ENCODE data around the gene OBP2A. TPM values are rescaled to one million over a fixed set of nuclear protein-coding genes. Genes with fewer than 3 reads are reported as not detected.

OBP2A gene
- total RNA-seq, 4 donors from 2014 or later: 1.0 to 3.9 (median 1.7) TPM; not detected in 1

DNA sequence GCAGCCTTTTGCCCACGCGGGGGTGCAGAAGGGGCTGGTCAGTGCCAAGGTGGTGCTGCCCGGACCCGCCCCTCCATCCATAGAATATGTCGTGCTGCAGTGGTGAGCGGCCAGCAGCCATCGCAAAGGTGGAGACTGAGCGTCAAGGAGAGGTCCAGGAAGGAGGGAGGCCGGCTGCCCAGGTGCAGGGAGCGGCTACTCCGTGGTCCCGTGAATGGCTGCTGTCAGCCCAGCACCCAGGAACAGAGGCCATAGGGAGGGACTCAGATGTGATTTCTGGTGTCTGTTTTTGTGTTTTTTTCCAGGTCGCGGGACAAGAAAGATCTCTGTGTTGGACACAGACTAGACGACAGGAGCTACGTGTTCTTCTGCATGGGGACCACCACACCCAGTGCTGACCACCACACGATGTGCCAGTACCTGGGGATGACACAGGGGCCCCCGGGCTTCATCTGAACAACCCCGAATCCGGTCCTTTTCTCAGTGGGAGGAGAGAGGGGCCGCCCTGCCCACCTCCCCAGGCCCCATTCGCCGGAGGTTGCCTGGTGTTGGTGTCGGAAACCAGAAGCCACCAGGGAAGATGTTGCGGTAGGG lies 44.7 kb downstream of the OBP2A start:
- Histone ChIP-seq H3K27ac (no peak overlapping the region), H3K4me3 (no peak overlapping the region), H3K36me3 (no peaks in the 10 kb centered on the region), H3K27me3 (peaks cover 30% of the 10 kb centered on the region), H3K9me3 (no peaks in the 10 kb centered on the region), H3K4me1 (no peaks in the 10 kb centered on the region)
- TF ChIP-seq CTCF (IDR thresholded peaks at IDR 0.05): no peak
- TF ChIP-seq POLR2AphosphoS5 (IDR thresholded peaks at IDR 0.05): no peak
- no peak for TF ChIP-seq EP300 (IDR thresholded peaks at IDR 0.05)
- no peak for TF ChIP-seq POLR2A (IDR thresholded peaks at IDR 0.05)
- DNase-seq (ENCODE audit: low spot score in 2 of 2): no peak
- WGBS: 75% methylated on average over 25 of the region's 25 CpGs

GRCh38 chr9:135591506-135592330 lies 45.8 kb downstream of the OBP2A start:
- Histone ChIP-seq H3K36me3 (no peaks in the 10 kb centered on the region), H3K27ac (no peak overlapping the region), H3K27me3 (peaks cover 33% of the 10 kb centered on the region), H3K4me1 (no peaks in the 10 kb centered on the region), H3K9me3 (no peaks in the 10 kb centered on the region), H3K4me3 (no peak overlapping the region)
- TF ChIP-seq POLR2AphosphoS5 (IDR thresholded peaks at IDR 0.05) (no peak), CTCF (IDR thresholded peaks at IDR 0.05) (no peak), EP300 (IDR thresholded peaks at IDR 0.05) (no peak), POLR2A (IDR thresholded peaks at IDR 0.05) (no peak)
- 63% methylated on average over 7 of the region's 22 CpGs for WGBS
- DNase-seq (ENCODE audit: low spot score in 2 of 2): no peak

GRCh38 chr9:135592331-135592590 lies 46.3 kb downstream of the OBP2A start:
- WGBS: 100% methylated on average over 1 of the region's 5 CpGs
- TF ChIP-seq POLR2AphosphoS5 (IDR thresholded peaks at IDR 0.05): no peak
- TF ChIP-seq POLR2A (IDR thresholded peaks at IDR 0.05): no peak
- TF ChIP-seq CTCF (IDR thresholded peaks at IDR 0.05): no peak
- no peak for TF ChIP-seq EP300 (IDR thresholded peaks at IDR 0.05)
- peaks cover 32% of the 10 kb centered on the region for H3K27me3 ChIP-seq
- no peak overlapping the region for H3K4me3 ChIP-seq
- H3K9me3 ChIP-seq: no peaks in the 10 kb centered on the region
- no peak for DNase-seq (ENCODE audit: low spot score in 2 of 2)
- H3K4me1 ChIP-seq: no peaks in the 10 kb centered on the region
- no peak overlapping the region for H3K27ac ChIP-seq
- no peaks in the 10 kb centered on the region for H3K36me3 ChIP-seq

DNA sequence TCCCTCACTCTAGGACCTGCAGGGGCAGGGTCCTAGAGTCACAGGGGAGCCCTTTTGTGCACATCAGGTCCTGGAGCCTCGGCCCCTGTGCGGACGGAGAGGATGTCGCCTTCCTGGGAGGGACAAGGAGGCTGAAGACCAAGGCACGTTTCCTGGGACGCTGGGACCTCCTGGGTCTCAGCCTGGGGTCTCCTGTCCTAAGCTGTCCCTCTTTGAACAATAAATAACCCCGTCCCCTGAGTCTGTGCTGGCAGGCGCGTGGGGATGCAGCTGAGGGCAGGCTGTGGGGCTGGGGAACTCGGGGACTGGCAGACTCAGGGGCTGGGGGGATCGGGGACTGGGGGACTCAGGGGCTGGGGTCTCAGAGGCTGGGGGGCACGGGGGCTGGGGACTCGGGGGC lies 46.7 kb downstream of the OBP2A start:
- H3K9me3 ChIP-seq: no peaks in the 10 kb centered on the region
- DNase-seq (ENCODE audit: low spot score in 2 of 2): peak in 1 of 2 donors; percentile 69
- TF ChIP-seq POLR2A (IDR thresholded peaks at IDR 0.05): no peak
- TF ChIP-seq CTCF (IDR thresholded peaks at IDR 0.05): no peak
- TF ChIP-seq POLR2AphosphoS5 (IDR thresholded peaks at IDR 0.05): no peak
- TF ChIP-seq EP300 (IDR thresholded peaks at IDR 0.05): no peak
- H3K27ac ChIP-seq: no peak overlapping the region
- peaks cover 35% of the 10 kb centered on the region for H3K27me3 ChIP-seq
- 86% methylated on average over 6 of the region's 13 CpGs for WGBS
- no peak overlapping the region for H3K4me3 ChIP-seq
- H3K36me3 ChIP-seq: no peaks in the 10 kb centered on the region
- H3K4me1 ChIP-seq: no peaks in the 10 kb centered on the region

DNA sequence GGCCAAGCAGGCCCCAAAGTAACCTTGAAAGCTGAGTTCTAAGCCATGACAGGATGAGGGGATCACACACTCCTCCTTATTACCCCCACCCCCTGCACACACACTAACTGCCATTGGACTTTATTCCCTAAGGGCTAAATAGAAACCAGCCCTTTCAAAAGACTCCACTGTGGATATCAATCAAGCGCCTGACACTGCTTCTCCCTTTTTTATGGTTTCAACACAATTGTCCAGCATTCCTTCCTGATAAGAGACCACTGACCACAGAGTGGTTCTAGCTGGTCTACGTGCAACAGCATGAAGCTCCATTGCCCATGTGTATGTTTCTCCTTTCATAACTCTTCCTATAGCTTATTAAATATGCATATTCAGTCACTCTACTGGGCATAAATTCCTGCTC lies 50.3 kb downstream of the OBP2A start:
- 58% methylated on average over 2 of the region's 2 CpGs for WGBS
- DNase-seq (ENCODE audit: low spot score in 2 of 2): no peak
- no peaks in the 10 kb centered on the region for H3K9me3 ChIP-seq
- no peaks in the 10 kb centered on the region for H3K36me3 ChIP-seq
- H3K4me1 ChIP-seq: no peaks in the 10 kb centered on the region
- no peak overlapping the region for H3K27ac ChIP-seq
- TF ChIP-seq CTCF (IDR thresholded peaks at IDR 0.05) (no peak), POLR2AphosphoS5 (IDR thresholded peaks at IDR 0.05) (no peak), EP300 (IDR thresholded peaks at IDR 0.05) (no peak), POLR2A (IDR thresholded peaks at IDR 0.05) (no peak)
- H3K4me3 ChIP-seq: no peak overlapping the region
- H3K27me3 ChIP-seq: peaks cover 31% of the 10 kb centered on the region

All from suprapubic skin (tissue), 4 donors.